NCI-H510A (cell line): ENCODE results near the gene MOSMO.
"Not testable (repeated sequence)": the region's sequence is repeated elsewhere in the genome, so short reads cannot be mapped to it uniquely, and the experiment has no call there.

ENCODE experiments used
- DNase-seq: peaks from one replicate; lab custom pipeline; 2025; lab: John Stamatoyannopoulos, UW

The MOSMO gene

GRCh38 chr16:22003195-22003594 lies 4.7 kb upstream of the MOSMO start:
- DNase-seq: no peak

- no peak for DNase-seq
These were observed 3.6 kb upstream of the MOSMO start for GRCh38 chr16:22004341-22004740.

- DNase-seq: no peak
These were observed 2.2 kb upstream of the MOSMO start for GRCh38 chr16:22005746-22006145.

GRCh38 chr16:22006636-22007035 lies 1.3 kb upstream of the MOSMO start:
- DNase-seq: no peak

GRCh38 chr16:22007159-22007508 lies 777 bp upstream of the MOSMO start:
- DNase-seq: no peak

GRCh38 chr16:22008215-22009059 lies 526 bp downstream of the MOSMO start:
- no peak for DNase-seq

GRCh38 chr16:22010902-22011301 lies 3.0 kb downstream of the MOSMO start:
- no peak for DNase-seq

GRCh38 chr16:22012241-22012640 lies 4.3 kb downstream of the MOSMO start:
- DNase-seq: no peak

- DNase-seq: no peak
These were observed 5.6 kb downstream of the MOSMO start for GRCh38 chr16:22013486-22013885.

GRCh38 chr16:22014271-22014873 lies 6.5 kb downstream of the MOSMO start:
- no peak for DNase-seq

- DNase-seq: no peak
These were observed 9.0 kb downstream of the MOSMO start for GRCh38 chr16:22016927-22017326.

- no peak for DNase-seq
These were observed 10.6 kb downstream of the MOSMO start for GRCh38 chr16:22018559-22018958.

GRCh38 chr16:22022151-22022550 lies 14.2 kb downstream of the MOSMO start:
- no peak for DNase-seq

- no peak for DNase-seq
These were observed 15.6 kb downstream of the MOSMO start for GRCh38 chr16:22023505-22023904.

GRCh38 chr16:22024785-22025184 lies 16.9 kb downstream of the MOSMO start:
- DNase-seq: not testable (repeated sequence)

GRCh38 chr16:22027633-22028032 lies 19.7 kb downstream of the MOSMO start:
- DNase-seq: no peak

- no peak for DNase-seq
These were observed 21.7 kb downstream of the MOSMO start for GRCh38 chr16:22029632-22030031.

GRCh38 chr16:22030087-22030812 lies 22.3 kb downstream of the MOSMO start:
- no peak for DNase-seq

- no peak for DNase-seq
These were observed 23.7 kb downstream of the MOSMO start for GRCh38 chr16:22031483-22032083.

- no peak for DNase-seq
These were observed 26.6 kb downstream of the MOSMO start for GRCh38 chr16:22034503-22034902.

- DNase-seq: no peak
These were observed 27.2 kb downstream of the MOSMO start for GRCh38 chr16:22035153-22035552.

- DNase-seq: not testable (repeated sequence)
These were observed 36.0 kb downstream of the MOSMO start for GRCh38 chr16:22043882-22044281.

- not testable (repeated sequence) for DNase-seq
These were observed 38.0 kb downstream of the MOSMO start for GRCh38 chr16:22045888-22046287.
